Panc1 (cell line): ENCODE results near the gene SYF2. TPM values are rescaled to one million over a fixed set of nuclear protein-coding genes. Genes with fewer than 3 reads are reported as not detected.

Source experiments
- ATAC-seq: fragments of 200-7000 bp; cut with Tn5 transposase; 2 replicates; pipeline ENCODE4 v1.9.1; 2020; ENCODE audit warnings: mild to moderate bottlenecking, moderate library complexity
- BruUV-seq: library from RNA; stranded (reverse); fragments of 400-500 nt; replicated peaks from 2 replicates; lab custom pipeline; 2021; lab: Mats Ljungman, UMichigan
- CTCF ChIA-PET: fragments of 300-600 bp; sonication (Branson Sonifier 250); formaldehyde crosslinking; loops from one replicate; lab custom pipeline; 2022; ENCODE audit warnings: antibody characterized with exemption; lab: Charles Lee
- POLR2A ChIA-PET: fragments of 300-600 bp; sonication (Branson Sonifier 250); formaldehyde crosslinking; loops from one replicate; lab custom pipeline; 2022; ENCODE audit warnings: antibody characterized with exemption; lab: Charles Lee
- DNase-seq: peaks from one replicate; pipeline ENCODE4 v3.0.0-alpha.2; 2010; ENCODE audit warnings: low read depth, low spot score
- H3K27ac ChIP-seq: 2 replicates; pipeline ENCODE4 v1.5.1; 2011; ENCODE audit warnings: mild to moderate bottlenecking, low read length, inconsistent platforms
- H3K27me3 ChIP-seq: fragments of 200-500 bp; sonication (Bioruptor generic); 2 replicates; pipeline ENCODE4 v1.6.0; 2014; ENCODE audit warnings: low read length, inconsistent platforms; ENCODE audit not compliant: control insufficient read depth, insufficient read depth
- H3K36me3 ChIP-seq: fragments of 200-500 bp; sonication (Bioruptor generic); 2 replicates; pipeline ENCODE4 v1.5.1; 2014; ENCODE audit warnings: inconsistent platforms, mild to moderate bottlenecking, low read length, moderate library complexity; ENCODE audit not compliant: control insufficient read depth, insufficient read depth
- H3K4me1 ChIP-seq: 2 replicates; pipeline ENCODE4 v1.5.1; 2011; ENCODE audit warnings: inconsistent platforms, mild to moderate bottlenecking, low read length, moderate library complexity; ENCODE audit not compliant: control insufficient read depth, insufficient read depth
- H3K4me3 ChIP-seq, 2 experiments: 2 replicates each; pipeline ENCODE4 v1.5.1; 2011 to 2012; ENCODE audit warnings: low read depth in 2 of 2, low read length in 2 of 2, mild to moderate bottlenecking in 2 of 2, inconsistent platforms in 1 of 2, moderate library complexity in 1 of 2
- H3K9me3 ChIP-seq: fragments of 200-500 bp; sonication (Bioruptor generic); 2 replicates; pipeline ENCODE4 v1.5.1; 2014; ENCODE audit warnings: low read depth, mild to moderate bottlenecking, inconsistent platforms, low read length, moderate library complexity; ENCODE audit not compliant: control insufficient read depth, insufficient read depth
- CTCF ChIP-seq: fragments of 450-650 bp; IDR thresholded peaks from 2 replicates; pipeline ENCODE4 v1.5.1; 2017; ENCODE audit warnings: mild to moderate bottlenecking
- POLR2AphosphoS5 ChIP-seq: IDR thresholded peaks from 2 replicates; pipeline ENCODE4 v1.6.1; 2012; ENCODE audit warnings: mild to moderate bottlenecking, low read depth, low read length, moderate library complexity
- SIN3A ChIP-seq: IDR thresholded peaks from 2 replicates; pipeline ENCODE4 v1.6.1; 2012; ENCODE audit warnings: low read depth, mild to moderate bottlenecking, low read length, moderate library complexity, borderline replicate concordance; ENCODE audit not compliant: insufficient read depth
- TCF7L2 ChIP-seq: IDR thresholded peaks from 2 replicates; pipeline ENCODE4 v1.6.1; 2011; ENCODE audit warnings: mild to moderate bottlenecking, low read depth, low read length, inconsistent platforms
- in situ Hi-C: cut with HindIII; loops from 2 replicates; pipeline ENCODE4 v1.10.0; 2016; ENCODE audit warnings: low sequenced_read_pairs, low pct_unique_long_range_greater_than_20kb
- intact Hi-C: fragments of 100-400 bp; cut with micrococcal nuclease; formaldehyde crosslinking; loops from one replicate; pipeline ENCODE4 v1.10.0; 2022; ENCODE audit not compliant: unreplicated experiment
- total RNA-seq: library from RNA; stranded (reverse); gene quantifications from one replicate; pipeline ENCODE4 v1.2.1, GENCODE V29; 2021; ENCODE audit not compliant: unreplicated experiment
- TF ChIP-seq, protein P1 (sequence below), 2 experiments: IDR thresholded peaks; 2 replicates each; pipeline ENCODE4 v1.6.1; 2011 to 2012; ENCODE audit warnings: low read depth in 2 of 2, control low read depth in 1 of 2, low read length in 1 of 2, mild to moderate bottlenecking in 1 of 2, moderate library complexity in 1 of 2; ENCODE audit not compliant: insufficient read depth in 1 of 2

Gene SYF2
- total RNA-seq, 1 experiment from 2014 or later, result 28.9 TPM

DNA sequence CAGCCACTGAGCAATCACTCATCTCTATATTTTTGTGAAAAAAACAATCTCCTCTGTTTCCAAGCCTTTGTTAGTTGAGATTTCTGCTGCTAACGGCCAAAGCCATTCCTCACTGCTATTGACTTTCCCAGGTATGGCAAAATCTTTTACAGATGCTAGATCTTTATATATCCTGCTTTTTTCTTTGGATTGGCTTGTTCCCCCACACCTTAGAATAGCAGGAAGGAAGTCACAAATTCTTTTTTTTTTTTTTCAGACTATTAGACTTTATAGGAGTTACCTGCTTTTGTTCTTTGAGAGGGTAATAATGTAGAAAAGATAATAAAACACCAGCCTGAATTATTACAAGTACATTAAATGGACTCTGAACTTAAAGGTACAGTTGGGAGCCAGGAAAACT is 24.2 kb downstream of the SYF2 start:
- Histone ChIP-seq H3K36me3 (no peaks in the 10 kb centered on the region), H3K27me3 (no peaks in the 10 kb centered on the region), H3K9me3 (no peaks in the 10 kb centered on the region), H3K4me1 (no peaks in the 10 kb centered on the region), H3K4me3 (no peak overlapping the region), H3K27ac (no peak overlapping the region)
- ATAC-seq (no peak), DNase-seq (no peak)
- TF ChIP-seq TCF7L2, result no peak
- no peak for TF ChIP-seq CTCF
- no peak for TF ChIP-seq POLR2AphosphoS5
- no peak for TF ChIP-seq SIN3A
- TF ChIP-seq, protein P1, sequence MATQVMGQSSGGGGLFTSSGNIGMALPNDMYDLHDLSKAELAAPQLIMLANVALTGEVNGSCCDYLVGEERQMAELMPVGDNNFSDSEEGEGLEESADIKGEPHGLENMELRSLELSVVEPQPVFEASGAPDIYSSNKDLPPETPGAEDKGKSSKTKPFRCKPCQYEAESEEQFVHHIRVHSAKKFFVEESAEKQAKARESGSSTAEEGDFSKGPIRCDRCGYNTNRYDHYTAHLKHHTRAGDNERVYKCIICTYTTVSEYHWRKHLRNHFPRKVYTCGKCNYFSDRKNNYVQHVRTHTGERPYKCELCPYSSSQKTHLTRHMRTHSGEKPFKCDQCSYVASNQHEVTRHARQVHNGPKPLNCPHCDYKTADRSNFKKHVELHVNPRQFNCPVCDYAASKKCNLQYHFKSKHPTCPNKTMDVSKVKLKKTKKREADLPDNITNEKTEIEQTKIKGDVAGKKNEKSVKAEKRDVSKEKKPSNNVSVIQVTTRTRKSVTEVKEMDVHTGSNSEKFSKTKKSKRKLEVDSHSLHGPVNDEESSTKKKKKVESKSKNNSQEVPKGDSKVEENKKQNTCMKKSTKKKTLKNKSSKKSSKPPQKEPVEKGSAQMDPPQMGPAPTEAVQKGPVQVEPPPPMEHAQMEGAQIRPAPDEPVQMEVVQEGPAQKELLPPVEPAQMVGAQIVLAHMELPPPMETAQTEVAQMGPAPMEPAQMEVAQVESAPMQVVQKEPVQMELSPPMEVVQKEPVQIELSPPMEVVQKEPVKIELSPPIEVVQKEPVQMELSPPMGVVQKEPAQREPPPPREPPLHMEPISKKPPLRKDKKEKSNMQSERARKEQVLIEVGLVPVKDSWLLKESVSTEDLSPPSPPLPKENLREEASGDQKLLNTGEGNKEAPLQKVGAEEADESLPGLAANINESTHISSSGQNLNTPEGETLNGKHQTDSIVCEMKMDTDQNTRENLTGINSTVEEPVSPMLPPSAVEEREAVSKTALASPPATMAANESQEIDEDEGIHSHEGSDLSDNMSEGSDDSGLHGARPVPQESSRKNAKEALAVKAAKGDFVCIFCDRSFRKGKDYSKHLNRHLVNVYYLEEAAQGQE (IDR thresholded peaks at IDR 0.05; ENCODE audit: insufficient read depth in 1 of 2, low read depth in 2 of 2, low read length in 1 of 2), result no peak
- intact Hi-C loops (loop anchor here (5.0 to 10.0 kb wide), 2 partner anchors 93 to 361 kb away; no protein-coding TSS in a partner anchor), in situ Hi-C loops (no loop called here)
- POLR2A ChIA-PET, result no interaction called here
- BruUV-seq, result no TSS peak
- CTCF ChIA-PET, result interaction anchor here (0.7 kb wide), 1 partner anchor 304 kb away, joined by 6 read pairs; no protein-coding TSS in a partner anchor

DNA sequence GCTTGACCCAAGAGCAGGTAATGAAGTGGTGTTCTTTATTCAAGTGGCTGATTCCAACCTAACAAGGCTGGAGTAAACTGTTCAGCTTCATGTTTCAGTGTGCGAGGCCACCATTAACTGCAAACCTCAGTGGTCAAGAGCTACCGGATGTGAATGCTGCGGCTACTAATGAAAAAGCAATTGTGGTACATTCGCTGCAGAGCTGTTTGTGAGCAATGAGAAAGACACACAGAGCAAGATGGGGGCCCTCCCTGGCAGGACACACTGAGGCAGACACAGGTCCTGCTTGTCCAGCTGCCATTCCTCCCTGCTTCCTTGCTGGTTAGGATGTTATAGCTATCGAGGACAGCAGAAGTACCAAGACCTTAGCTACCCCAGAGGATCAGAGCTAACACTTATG is 26.1 kb downstream of the SYF2 start:
- BruUV-seq, result no TSS peak
- POLR2A ChIA-PET, result interaction anchor here (0.5 to 0.6 kb wide), 2 partner anchors 8 to 211 kb away, joined by 4 to 6 read pairs; no protein-coding TSS in a partner anchor
- TF ChIP-seq SIN3A, result no peak
- TF ChIP-seq TCF7L2, result no peak
- no peak for TF ChIP-seq POLR2AphosphoS5
- TF ChIP-seq CTCF, result no peak
- TF ChIP-seq, protein P1 (IDR thresholded peaks at IDR 0.05; ENCODE audit: insufficient read depth in 1 of 2, low read depth in 2 of 2, low read length in 1 of 2), result no peak
- Histone ChIP-seq H3K36me3 (no peaks in the 10 kb centered on the region), H3K27me3 (no peaks in the 10 kb centered on the region), H3K9me3 (no peaks in the 10 kb centered on the region), H3K27ac (no peak overlapping the region), H3K4me1 (no peaks in the 10 kb centered on the region), H3K4me3 (no peak overlapping the region)
- DNase-seq, result no peak
- CTCF ChIA-PET, result interaction anchor here (0.6 to 2.1 kb wide), 4 partner anchors 9 to 169 kb away, joined by 3 to 11 read pairs (median 5); no protein-coding TSS in a partner anchor
- intact Hi-C loops, result loop anchor here (5.0 to 10.0 kb wide), 2 partner anchors 91 to 359 kb away; no protein-coding TSS in a partner anchor
- no peak for ATAC-seq
- in situ Hi-C loops, result no loop called here
